ENCODE measurements around the gene URM1.

URM1 gene

DNA sequence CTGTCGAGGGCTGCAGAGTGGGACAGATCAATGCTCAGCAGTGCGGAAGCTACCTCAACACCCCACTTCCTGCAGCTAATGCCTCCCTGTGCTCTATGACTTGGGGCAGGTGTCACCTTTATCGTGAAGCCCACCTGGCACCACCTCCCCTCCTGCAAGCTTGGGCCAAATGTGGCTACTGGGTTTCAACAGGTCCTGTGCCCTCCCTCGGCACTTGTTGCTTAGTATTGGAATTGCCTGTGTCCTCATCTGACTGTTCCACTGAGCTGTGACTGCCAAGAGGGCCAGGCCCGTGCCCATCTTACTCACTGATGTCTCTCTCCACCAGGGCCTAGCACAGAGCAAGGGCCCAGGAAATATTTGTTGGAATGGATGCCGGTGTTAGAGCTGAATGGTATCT, 21.4 kb upstream of the URM1 start:
- no peak for DNase-seq

DNA sequence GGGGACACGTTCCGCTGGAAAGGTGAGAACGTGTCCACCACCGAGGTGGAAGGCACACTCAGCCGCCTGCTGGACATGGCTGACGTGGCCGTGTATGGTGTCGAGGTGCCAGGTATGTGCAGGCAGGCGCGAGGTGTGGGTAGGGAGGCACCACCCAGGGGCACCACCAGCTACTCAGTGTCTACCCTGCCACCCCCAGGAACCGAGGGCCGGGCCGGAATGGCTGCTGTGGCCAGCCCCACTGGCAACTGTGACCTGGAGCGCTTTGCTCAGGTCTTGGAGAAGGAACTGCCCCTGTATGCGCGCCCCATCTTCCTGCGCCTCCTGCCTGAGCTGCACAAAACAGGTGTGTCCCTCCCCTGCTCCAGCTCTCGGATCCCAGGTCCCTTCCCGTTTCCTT, 15.7 kb upstream of the URM1 start:
- DNase-seq: no peak

DNA sequence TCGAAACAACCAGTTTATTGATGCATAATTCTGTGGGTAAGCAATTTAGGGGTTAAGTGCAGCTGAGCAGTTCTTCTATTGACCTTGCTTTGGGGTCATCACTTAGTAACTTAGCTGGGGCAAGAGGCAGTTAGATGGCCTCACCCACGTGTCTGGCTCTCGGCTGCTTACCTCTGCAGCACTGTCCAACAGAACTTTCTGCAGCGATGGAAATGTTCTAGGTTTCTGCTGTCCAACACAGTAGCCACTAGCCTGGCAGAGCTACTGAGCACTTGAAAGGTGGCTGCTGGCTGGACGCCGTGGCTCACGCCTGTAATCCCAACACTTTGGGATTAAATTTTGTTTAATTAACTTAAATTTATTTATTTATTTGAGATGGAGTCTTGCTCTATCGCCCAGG, 13.1 kb upstream of the URM1 start:
- no peak for DNase-seq

DNA sequence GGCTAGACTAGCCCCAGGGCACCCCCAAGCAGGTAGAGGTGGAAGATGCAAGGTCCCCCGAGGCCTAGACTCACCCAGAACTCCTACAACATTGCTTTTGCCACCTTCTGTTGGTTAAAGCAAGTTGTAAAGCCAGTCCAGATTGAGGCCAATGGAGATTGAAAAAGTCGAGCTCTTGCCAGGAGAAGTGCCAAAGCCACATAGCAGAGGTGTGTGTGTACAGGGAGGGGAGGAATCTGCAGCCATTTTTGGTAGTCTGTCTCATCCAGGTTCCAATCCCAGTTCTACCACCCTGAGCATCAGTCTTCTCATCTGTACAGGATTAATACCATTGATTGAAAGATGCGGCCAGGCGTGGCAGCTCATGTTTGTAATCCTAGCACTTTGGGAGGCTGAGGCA, 12.3 kb upstream of the URM1 start:
- no peak for DNase-seq

DNA sequence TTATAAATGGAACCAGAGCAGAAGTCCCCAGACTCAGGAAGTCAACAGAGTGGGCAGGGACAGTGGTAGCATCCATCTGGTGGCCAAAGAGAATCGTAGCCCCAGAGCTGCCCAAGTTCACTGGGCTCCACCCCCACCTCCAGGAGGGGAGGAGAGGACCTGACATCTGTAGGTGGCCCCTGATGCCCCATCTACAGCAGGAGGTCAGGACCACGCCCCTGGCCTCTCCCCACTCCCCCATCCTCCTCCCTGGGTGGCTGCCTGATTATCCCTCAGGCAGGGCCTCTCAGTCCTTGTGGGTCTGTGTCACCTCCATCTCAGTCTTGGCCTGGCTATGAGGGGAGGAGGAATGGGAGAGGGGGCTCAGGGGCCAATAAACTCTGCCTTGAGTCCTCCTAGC, 10.3 kb upstream of the URM1 start:
- no peak for DNase-seq

DNA sequence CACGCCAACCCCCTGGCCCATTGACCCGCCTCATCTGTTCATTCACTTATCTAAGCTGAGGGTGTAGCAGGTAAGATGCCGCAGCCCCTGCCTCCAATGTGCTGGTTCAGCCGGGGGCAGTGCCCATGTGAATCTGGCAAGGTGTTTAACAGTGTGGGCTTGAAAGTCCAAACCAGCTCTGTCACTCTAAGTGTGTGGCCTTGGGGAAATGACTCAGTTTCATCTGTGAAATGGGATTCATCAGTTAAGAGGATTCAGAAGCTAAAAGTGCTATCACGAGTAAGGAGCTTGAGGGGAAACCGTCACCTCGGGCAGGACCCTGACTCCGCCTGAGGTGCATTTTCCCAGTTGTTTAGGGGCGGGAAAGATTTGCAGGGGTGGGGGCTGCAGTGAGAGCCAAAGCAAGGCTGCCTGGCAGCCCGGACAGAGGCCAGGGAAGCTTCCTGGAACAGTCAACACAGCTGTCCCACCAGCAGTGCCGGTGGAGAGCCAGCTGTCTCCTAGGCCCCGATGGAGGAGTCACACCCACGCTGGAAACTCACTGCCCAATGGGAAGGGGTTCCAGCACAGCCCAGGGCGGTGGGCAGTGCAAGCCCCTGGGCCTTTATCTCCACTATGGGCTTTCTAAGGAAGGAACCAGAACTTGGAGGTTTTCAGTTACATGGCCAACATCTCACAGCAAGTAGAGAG, 9.7 kb upstream of the URM1 start:
- DNase-seq: no peak

DNA sequence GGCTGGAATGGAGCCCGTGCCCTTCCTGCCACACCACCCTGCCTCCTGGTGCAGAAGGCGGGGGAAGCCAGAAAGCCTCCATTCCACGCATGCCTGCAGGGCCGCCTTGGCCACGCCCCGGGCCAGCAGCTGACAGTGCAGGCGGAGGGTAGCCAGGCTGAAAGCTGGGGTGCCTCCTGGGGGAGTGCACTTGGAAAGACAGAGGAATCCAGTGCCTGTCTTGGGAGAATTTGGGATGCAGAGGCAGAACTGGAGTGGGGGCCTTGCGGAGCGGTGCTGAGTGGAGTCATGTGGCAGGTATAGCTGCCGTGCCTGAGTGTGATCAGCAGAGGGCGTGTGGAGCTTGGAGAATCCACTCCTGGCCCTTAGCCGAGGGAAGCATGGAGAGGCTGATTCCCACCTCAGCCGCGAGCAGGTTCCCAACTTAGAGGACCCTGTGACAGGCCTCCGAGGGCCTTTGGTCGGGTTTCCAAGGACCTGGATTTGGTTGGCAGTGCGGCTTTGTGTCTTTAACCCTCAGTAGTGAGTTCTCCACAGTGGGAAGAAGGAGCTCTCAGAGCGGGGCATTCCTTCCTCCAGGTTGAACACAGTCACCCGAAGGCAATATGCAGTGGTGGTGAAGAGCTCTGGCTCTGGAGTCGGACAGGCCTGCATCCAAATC, 9.1 kb upstream of the URM1 start:
- peak; percentile 64 for DNase-seq

DNA sequence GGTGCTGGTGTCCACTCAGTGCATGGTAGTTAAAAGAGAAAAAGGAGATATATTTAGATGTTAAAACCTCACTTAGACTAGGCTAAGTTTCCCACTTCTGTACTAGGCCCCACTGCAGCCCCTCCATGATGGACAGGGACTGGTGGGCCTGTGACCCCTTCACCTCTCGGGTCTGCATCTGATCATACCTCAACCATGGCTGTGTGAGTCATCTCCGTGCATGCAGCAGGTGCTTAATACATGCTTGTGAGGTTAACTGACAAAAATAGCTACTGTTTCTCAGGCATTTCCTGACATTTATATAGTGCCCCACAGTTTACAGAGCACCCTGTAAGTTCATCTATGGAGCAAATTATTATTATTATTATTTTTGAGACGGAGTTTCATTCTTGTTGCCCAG, 8.4 kb upstream of the URM1 start:
- no peak for DNase-seq

DNA sequence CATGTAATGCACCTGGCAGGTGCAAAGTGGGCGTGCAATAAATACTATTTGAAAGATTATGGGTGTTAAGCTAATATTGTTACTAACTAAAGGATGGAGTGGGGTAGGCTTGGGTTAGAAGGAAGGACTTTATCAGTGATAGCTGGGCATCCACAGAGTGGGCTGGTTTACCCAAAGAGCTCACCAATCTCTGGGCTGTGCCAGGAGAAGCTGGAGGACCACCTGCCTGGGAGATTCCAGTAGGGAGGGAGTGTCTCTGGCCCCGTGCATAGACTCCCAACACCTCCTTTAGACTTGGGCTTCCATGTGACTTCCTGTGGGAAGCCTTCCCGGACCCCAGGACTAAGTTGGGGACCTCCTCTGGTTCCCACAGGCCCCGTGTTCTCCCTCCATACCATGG, 5.6 kb upstream of the URM1 start:
- DNase-seq: no peak

DNA sequence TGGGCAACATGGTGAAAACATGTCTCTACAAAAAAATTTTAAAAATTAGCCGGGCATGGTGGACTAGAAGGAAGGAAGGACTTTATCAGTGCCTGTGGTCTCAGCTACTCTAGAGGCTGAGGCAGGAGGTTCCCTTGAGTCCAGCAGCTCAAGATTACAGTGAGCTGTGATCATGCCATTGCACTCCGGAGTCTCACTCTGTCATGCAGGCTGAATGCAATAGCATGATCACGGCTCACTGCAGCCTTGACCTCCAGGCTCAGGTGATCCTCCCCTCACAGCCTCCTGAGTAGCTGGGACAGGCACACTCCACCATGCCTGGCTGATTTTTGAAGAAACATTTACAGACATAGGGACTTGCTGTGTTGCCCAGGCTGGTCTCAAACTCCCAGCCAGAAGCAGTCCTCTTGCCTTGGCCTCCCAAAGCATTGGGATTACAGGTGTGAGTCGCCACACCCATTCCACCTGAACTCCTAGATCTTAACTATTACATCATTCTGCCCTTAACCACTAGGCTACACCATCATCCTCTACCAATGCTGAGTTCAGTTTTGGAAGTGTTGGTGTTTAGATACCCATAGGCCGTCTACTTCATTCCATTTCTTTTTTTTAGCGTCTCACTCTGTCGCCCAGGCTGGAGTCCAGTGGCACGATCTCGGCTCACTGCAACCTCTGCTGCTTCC, 2.0 kb upstream of the URM1 start:
- no peak for DNase-seq

DNA sequence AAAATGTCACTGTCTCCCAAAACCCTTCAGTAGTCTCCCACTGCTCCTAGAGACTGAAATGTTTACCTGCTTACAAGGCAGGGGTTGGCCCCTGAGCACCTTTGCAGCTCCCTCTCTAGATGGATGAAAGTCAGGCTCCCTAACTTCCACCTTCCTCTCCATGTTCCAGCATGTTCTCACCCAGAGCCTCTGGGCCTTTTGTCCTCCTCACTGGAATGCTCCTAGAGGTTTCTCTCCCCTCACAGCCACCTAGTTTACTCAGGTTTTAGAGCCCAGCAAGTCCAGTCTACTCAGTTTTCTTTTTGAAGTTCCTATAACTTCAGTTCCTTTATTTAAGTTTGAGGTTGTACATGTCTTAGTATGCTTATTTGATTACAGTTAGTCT, 815 bp upstream of the URM1 start:
- no peak for DNase-seq

DNA sequence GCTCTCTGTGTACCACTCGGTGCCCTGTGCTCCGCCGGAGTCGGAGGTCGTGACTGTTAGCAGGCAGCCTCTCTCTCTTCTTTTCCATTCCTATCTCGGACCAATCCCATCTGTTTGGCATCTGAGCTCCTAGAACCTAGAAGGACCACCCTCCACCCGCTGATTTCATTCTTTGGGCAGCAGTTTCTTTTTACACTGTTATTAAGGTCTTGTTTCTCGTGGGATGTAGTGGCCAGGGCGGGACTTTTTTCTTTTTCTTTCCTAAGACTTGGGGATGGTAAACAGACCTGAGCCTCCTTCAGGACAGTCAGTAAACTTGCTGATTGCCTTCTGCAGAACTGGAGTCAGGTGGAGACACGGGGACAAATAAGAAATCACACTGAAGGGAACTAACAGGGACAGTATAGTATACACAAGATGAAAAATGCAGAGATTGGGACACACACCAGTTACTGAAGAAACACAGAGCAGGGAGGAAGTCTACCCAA, 500 bp downstream of the URM1 start:
- no peak for DNase-seq

DNA sequence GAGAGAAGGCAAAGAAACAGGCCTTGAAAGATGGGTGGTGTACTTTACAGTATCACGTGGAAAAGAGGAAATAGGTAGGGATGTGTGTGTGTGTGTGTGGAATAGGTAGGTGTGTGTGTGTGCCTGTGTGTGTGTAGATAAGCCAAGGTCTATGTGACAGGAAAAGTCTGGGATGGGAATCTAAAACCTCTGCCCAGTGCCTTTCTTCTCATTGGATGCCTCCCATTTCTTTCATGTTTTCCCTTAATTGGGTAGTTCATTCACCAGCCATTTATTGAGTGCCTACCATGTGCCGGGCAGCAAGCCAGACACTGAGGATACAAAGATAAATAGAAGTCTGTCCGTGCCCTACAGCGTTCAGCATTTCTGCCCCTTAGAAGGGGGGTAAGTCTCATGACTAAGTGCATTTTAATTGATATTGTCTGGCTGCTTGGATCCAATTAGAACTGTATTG, 1.0 kb downstream of the URM1 start:
- no peak for DNase-seq

DNA sequence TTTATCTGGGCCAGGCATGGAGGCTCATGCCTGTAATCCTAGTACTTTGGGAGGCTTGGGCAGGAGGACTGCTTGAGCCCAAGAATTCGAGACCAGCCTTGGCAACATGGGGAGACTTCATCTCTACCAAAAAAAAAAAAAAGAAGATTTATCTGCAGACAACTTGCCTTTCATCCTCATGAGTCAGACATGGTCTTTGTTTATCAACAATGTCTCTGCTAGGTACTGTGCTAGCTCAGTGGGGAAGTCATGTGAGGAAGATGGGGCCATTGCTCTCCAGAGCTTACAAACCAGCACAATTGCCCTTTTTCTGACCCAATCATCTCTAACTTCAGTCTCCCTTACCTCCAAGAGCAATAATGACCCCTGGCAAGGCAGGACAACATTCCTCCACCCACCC, 1.6 kb downstream of the URM1 start:
- no peak for DNase-seq

DNA sequence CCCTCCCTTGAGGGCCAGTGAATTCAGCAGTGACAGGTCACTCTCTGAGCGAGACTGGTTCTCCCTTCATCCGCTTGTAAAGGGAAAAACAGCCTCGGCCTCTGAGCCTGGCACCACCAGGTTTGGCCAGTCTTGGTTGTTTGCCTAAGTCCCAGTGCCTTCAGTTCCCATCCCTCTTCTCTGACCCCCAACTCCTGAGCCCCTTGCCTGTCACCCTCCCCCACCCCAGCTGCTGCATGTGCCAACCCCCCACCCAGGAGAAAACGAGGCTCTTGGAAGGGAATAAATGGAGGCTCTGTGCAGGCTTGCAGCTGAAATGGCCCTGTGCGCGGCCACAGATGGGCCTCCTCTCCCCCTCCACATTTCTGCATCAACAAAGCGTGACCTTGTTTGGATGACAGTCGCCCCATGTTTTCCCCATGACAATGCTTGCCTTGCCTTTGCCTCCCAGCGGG, 3.1 kb downstream of the URM1 start:
- DNase-seq: no peak

DNA sequence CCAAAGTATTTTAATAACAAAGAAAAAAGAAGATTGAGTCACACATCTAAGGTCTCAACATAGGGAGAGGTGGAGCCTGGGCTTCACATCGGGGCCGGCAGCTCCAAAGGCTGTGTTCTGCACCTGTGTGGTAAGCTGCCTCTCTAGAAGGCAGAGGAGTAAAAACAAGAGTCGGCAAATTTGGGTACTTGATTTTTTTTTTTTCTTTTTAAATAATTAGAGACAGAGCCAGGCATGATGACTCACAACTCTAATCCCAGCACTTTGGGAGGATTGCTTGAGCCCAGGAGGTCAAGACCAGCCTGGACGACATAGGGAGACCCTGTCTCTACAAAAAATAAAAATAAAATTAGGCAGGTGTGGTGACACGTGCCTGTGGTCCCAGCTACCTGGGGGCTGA, 4.7 kb downstream of the URM1 start:
- DNase-seq: no peak

DNA sequence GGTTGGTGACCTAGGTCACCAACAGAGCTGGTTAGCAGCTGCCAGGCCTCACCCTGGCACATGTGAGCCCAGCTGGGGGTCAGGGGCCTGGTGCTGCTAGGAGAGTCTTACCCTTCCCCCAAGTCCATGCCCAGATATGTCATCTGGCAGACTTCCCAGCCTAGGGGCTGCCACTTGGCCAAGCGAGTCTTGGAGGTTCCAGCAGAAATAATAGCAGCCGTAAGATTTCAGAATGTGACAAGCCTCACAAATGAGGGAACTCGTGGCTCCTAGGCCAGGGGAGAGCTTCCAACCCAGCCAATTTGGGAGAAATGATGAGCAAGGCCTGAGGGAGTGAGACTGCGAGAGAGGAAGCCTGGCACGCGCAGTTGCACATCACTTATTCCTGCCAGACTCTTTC, 11.1 kb downstream of the URM1 start:
- no peak for DNase-seq

DNA sequence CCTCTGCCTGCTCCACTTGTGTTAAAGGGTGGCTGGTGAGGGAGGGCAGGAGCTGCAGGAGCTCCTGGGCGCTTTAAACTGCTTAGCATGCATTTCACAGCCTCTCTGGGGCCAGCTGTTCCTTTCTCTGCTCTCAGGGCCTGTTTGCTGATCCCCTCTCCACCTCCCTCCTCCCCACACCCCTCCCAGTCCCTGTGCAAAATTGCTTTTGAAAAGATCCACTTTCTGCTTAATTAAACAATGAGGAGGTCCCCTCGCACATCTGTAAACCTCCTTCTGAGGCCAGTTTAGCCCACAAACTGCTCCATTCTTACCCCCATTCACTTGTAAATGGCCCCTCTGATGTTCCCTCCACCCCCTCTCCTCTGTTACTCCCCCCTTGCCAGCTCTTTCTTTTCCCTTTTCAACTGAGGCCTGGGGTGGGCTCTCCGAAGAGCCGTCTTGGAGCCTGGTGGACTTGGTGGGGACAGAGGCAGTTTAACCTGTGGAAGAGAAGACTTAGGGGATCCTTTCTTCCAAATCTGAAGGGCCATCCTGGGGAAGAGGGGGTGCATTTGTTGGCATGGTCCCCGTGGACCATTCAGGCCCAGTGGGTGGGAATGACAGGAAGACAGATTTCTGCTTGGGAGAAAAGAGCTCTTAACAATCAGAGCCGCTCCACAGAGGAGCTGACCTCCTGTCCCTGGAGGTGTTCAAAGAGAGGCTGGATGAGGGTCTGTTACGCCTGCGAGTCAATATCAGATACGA, 12.0 kb downstream of the URM1 start:
- no peak for DNase-seq

DNA sequence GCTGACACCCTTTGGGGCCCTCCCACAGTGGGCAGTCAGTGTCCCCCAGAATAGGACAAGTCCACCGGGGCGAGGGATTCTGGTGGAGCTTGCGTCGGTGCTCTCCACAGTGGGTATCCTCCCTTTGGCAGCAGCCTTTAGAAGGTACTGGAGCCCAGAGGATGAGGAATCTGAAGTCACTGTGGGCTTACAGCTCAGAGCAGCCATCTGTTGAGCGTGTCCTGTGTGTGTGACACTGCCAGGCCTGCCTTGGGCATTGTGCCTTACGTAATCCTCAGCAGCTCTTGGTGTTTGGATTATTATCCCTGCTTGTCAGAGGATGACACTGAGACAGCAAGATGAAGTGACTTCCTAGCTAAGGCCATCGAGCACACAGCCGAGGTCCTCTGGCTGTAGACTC, 12.6 kb downstream of the URM1 start:
- DNase-seq: no peak

DNA sequence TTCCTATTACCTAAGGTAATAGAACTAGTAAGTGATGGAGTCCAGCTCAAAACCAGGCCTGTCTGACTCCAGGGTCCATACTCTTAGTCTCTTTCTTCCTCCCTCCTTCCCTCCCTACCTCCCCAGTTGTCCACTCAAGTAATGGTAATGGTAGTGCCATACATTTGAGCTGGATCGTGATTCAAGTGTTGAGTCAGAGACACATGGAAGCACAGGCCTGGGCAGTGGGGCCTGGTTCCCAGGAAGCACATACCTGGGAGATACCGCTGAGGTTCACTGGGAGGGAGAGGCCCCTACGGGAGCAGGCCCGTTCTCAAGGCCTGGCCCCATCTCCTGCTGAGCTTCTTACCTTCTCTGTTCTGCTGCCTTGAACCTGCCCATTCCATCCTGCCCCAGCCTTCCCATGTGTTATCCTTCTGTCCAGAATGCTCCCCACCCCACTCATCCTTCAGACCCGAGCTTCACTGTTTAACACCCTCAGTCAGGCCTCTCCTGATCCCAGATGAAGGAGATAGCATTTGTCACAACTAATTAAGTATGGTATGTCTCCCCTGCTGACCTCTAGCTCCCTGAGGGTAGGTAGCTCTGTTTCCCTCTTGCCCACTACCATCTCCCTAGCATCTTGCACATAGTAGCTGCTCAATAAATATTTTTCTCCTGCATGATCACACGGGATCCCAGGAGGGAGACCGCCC, 13.8 kb downstream of the URM1 start:
- no peak for DNase-seq

DNA sequence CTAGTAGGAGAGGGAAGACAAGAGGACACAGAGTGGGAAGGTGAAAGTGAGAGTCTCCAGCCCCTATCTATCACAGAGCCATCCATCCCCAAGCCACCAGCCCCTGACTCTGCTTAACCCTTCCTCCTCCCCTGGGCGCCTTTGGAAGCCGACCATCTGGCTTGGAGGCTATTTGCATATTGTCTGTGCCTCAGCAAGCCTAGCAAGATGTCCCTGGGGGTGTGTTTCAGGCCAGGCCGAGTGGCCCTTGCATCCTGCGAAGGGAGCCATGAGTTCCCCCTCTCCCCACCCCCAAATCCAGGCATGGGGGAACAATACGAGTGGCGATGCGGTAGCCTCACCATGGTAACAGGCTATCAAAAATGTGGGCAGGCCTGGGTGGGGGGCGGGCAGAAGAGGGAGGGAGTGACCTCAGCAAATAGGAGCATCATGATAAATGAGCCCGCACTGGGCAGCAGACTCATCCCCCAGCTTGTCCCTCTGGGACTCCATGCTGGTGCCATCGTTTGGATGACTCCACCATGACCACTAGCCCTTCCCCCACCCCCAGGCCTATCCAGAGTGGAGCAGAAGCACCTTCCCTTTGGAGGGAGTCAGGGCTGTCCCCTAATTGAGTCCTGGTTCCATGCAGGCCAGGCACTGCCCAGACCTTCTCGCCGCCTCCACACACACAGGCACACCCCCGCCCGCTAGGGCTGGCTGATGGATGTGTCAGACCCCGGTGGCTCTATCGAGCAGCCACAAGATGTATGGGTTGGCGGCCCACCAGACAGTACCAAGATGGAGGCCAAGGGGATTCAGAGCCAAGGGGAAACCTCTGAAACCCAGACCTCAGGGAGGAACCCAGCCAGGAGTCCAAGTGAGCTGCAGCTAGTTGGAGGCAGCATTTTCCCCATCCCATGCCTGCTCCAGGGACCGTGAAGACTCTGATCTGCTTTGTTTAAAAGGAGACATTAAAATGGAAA, 14.6 kb downstream of the URM1 start:
- no peak for DNase-seq

DNA sequence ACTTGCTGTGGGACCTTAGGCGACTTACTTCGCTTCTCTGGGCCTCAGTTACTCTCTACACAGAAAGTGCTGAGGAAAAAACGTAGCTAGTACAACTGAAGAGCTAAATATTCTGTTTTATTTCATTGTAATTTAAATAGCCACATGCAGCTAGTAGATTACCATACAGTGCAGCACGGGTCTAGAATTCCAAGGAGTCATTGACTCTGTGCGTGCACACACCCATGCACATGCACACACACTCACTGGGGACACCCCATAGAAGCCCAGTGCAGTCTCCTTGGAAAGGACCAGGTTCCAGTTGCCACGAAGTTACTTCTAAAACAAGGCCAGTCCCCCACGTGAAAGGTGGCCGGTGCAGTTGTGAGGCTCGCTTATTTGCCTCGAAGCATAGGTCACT, 17.0 kb downstream of the URM1 start:
- DNase-seq: no peak
